Measurements from ENCODE around the gene IRF7.

DNA sequence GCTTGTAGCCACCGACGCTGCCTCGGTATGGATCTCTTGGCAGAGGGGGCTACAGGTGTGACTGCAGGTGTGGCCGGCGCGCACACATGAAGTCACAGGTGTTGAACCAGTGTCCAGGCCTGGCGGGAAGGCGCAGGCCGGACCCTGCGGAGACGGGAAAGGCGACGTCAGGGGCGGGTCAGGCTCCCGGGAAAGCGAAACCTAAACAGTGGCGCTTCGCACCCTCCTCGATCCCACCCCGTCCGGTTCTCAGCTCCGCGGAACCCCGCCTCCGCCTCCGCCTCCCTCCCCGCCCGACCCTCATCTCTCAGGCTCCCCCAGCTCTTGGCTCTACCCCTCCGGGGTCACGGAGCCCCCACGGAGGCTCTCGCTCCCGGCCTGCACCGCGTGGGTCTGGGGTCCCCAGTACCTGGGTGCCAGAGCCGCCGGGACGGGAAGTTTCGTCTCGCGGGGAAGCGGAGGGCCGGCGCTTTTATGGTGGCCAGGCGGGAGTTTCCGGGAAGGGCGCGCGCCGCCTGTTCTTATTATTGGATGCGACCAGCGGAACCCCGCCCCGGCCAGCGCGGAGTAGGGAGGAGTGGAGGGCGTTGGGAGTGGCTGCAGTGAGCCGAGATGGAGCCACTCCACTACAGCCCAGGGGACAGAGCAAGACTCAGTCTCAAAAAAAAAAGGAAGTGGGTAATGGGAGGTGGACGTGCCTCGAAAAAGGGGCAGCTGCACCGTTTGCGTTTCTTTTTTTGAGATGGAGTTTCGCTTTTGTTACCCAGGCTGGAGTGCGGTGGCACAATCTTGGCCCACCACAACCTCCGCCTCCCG lies at the start of gene IRF7:
- TF ChIP-seq, protein P1, sequence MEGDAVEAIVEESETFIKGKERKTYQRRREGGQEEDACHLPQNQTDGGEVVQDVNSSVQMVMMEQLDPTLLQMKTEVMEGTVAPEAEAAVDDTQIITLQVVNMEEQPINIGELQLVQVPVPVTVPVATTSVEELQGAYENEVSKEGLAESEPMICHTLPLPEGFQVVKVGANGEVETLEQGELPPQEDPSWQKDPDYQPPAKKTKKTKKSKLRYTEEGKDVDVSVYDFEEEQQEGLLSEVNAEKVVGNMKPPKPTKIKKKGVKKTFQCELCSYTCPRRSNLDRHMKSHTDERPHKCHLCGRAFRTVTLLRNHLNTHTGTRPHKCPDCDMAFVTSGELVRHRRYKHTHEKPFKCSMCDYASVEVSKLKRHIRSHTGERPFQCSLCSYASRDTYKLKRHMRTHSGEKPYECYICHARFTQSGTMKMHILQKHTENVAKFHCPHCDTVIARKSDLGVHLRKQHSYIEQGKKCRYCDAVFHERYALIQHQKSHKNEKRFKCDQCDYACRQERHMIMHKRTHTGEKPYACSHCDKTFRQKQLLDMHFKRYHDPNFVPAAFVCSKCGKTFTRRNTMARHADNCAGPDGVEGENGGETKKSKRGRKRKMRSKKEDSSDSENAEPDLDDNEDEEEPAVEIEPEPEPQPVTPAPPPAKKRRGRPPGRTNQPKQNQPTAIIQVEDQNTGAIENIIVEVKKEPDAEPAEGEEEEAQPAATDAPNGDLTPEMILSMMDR (IDR thresholded peaks at IDR 0.05; ENCODE audit: borderline replicate concordance, extremely low read depth, low read length, poor library complexity, severe bottlenecking), result no peak
- TF ChIP-seq EZH2 (IDR thresholded peaks at IDR 0.05; ENCODE audit: borderline replicate concordance, low read depth, low read length, severe bottlenecking), result no peak
